Mucosa of rectum (tissue), 2 donors: Measurements from ENCODE around the gene KLLN.
A peak's percentile ranks its signal among the peaks of the same experiment; 100 is the strongest.

Experiments
- H3K27ac ChIP-seq, 2 donors: one replicate each; pipeline ENCODE4 v1.7.0; 2013; ENCODE audit warnings: inconsistent platforms in 2 of 2, low read depth in 2 of 2, low read length in 2 of 2
- H3K27me3 ChIP-seq, 2 donors: one replicate each; pipeline ENCODE4 v1.7.0; 2013; ENCODE audit warnings: low read length in 2 of 2; ENCODE audit not compliant: control insufficient read depth in 2 of 2, insufficient read depth in 2 of 2
- H3K36me3 ChIP-seq, 2 donors: one replicate each; pipeline ENCODE4 v1.7.0; 2013; ENCODE audit warnings: low read length in 2 of 2; ENCODE audit not compliant: control insufficient read depth in 2 of 2, insufficient read depth in 2 of 2
- H3K4me1 ChIP-seq, 2 donors: one replicate each; pipeline ENCODE4 v1.7.0; 2013; ENCODE audit warnings: low read length in 2 of 2, mild to moderate bottlenecking in 1 of 2; ENCODE audit not compliant: control insufficient read depth in 2 of 2, insufficient read depth in 2 of 2
- H3K4me3 ChIP-seq, 2 donors: one replicate each; pipeline ENCODE4 v1.7.0; 2013; ENCODE audit warnings: low read length in 2 of 2
- H3K9ac ChIP-seq, 2 donors: one replicate each; pipeline ENCODE4 v1.7.0; 2013; ENCODE audit warnings: low read length in 2 of 2, low read depth in 1 of 2, mild to moderate bottlenecking in 1 of 2
- H3K9me3 ChIP-seq, 2 donors: one replicate each; pipeline ENCODE4 v1.7.0; 2013; ENCODE audit warnings: low read length in 2 of 2; ENCODE audit not compliant: control insufficient read depth in 2 of 2
- donor health status: healthy.
- donor health status: Normal muscosa, but diverticular disease.

The KLLN gene

DNA sequence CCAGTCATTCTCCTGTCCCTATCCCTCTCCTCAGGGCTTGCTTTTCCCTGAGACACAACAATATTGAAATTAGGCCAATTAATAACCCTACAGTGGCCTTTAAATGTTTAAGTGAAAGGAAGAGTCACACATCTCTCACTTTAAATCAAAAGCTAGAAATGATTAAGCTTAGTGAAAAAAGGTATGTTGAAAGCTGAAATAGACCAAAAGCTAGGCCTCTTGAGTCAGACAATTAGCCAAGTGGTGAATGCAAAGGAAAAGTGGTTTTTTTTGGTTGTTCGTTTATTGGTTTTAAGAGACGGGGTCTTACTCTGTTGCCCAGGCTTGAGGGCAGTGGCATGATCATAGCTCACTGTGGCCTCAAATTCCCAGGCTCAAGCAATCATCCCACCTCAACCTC lies 35.7 kb downstream of the KLLN start:
- no peak overlapping the region for H3K9ac ChIP-seq
- no peaks in the 10 kb centered on the region for H3K4me1 ChIP-seq
- H3K36me3 ChIP-seq = no peaks in the 10 kb centered on the region
- no peaks in the 10 kb centered on the region for H3K27me3 ChIP-seq
- no peaks in the 10 kb centered on the region for H3K9me3 ChIP-seq
- no peak overlapping the region for H3K4me3 ChIP-seq
- H3K27ac ChIP-seq = no peak overlapping the region

DNA sequence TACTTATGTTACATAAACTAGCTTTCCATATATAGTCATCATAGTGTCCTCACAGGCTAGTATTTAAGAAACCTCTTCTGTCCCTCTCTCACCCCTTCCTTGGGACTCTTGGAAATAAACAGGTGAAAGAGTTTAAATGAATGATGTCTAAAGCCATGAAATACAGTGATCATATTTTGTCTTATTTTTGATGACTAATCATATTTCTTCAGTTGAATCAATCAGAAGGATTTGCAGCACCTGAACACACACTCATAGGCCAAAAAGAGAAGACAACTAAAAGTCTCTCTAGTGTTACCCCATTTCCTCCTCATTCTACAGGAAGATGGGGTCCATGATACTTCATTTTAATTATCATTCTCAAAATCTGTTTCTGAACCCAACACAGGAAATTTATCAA lies 36.7 kb downstream of the KLLN start:
- H3K4me1 ChIP-seq = no peaks in the 10 kb centered on the region
- H3K36me3 ChIP-seq = no peaks in the 10 kb centered on the region
- H3K9ac ChIP-seq = no peak overlapping the region
- H3K9me3 ChIP-seq = no peaks in the 10 kb centered on the region
- H3K4me3 ChIP-seq = no peak overlapping the region
- no peaks in the 10 kb centered on the region for H3K27me3 ChIP-seq
- H3K27ac ChIP-seq = no peak overlapping the region

DNA sequence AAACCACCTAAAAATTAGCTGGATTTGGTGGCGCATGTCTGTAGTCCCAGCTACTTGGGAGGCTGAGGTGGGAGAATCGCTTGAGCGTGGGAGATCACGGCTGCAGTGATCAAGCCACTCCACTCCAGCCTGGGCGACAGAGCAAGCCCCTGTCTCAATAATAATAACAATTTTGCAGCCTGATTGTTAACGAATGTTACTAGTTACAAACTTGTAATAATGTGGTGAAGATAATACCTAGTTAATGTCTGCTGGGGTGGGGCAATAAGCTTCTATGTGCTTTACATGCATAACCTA lies 44.1 kb downstream of the KLLN start:
- H3K27ac ChIP-seq = no peak overlapping the region
- no peak overlapping the region for H3K9ac ChIP-seq
- peaks cover 11 to 14% of the 10 kb centered on the region in 2 donors for H3K4me1 ChIP-seq
- no peaks in the 10 kb centered on the region for H3K27me3 ChIP-seq
- H3K9me3 ChIP-seq = no peaks in the 10 kb centered on the region
- H3K4me3 ChIP-seq = no peak overlapping the region
- H3K36me3 ChIP-seq = no peaks in the 10 kb centered on the region

GRCh38 chr10:87818505-87819288 lies 44.6 kb downstream of the KLLN start:
- no peaks in the 10 kb centered on the region for H3K36me3 ChIP-seq
- H3K27ac ChIP-seq = peak overlapping the region; percentile 91 to 93
- peak overlapping the region; percentile 93 to 97 for H3K4me3 ChIP-seq
- peak overlapping the region; percentile 89 to 91 for H3K9ac ChIP-seq
- peaks cover 11 to 14% of the 10 kb centered on the region in 2 donors for H3K4me1 ChIP-seq
- no peaks in the 10 kb centered on the region for H3K27me3 ChIP-seq
- no peaks in the 10 kb centered on the region for H3K9me3 ChIP-seq

- H3K9ac ChIP-seq = peak within 1 kb of the TSS; percentile 89 to 91
Observed at GRCh38 chr10:87817609-87818504, 45.5 kb downstream of the KLLN start, which contains the start of gene ATAD1. Gene ATAD1, minus strand, starts transcription at chr10:87818226. Its CDS starts 3,627 bp downstream, at chr10:87814599.

DNA sequence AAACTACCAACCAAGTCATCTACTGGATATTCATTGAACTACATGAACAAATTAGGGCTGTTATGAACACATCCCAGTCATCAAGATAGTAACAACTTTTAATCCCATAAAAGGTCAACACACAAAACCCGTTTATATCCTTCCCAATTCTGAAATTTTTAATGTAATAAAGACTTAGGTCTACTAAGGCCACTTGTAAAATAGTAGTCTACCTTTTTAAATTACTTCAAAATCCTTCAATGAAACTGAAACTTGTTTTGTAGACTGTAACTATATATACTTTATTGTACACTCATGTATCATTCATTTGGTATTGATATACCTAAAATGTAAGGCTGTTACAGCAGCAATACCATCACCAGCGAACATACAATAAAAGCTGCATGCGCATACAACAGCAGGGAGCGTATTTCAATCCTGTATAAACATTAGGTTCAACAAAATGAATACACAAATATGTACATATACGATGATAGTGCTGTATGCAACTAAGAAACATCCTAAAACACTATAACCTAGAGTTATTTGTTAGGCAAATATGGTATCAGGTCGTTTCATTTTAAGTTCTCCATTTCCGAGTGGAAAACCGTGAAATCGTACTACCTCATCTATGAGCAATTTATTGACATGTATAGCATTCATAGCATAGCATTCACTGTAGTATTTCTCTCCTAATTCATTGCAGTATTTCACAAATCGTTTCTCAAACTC lies 46.3 kb downstream of the KLLN start:
- peak overlapping the region; percentile 89 to 91 for H3K9ac ChIP-seq
- H3K27me3 ChIP-seq = no peaks in the 10 kb centered on the region
- H3K9me3 ChIP-seq = no peaks in the 10 kb centered on the region
- H3K36me3 ChIP-seq = no peaks in the 10 kb centered on the region
- peak overlapping the region; percentile 91 to 93 for H3K27ac ChIP-seq
- H3K4me3 ChIP-seq = peak overlapping the region; percentile 93 to 97
- peaks cover 11 to 14% of the 10 kb centered on the region in 2 donors for H3K4me1 ChIP-seq

More at GRCh38 chr10:87817609-87818504, 45.5 kb downstream of the KLLN start, which contains the start of gene ATAD1:
- H3K27ac ChIP-seq = peak within 1 kb of the TSS; percentile 91 to 93
- H3K36me3 ChIP-seq = no peaks in the 10 kb centered on the region
- H3K4me1 ChIP-seq = peaks cover 11 to 14% of the 10 kb centered on the region in 2 donors
- no peaks in the 10 kb centered on the region for H3K9me3 ChIP-seq
- H3K4me3 ChIP-seq = peak within 1 kb of the TSS; percentile 93 to 97
- no peaks in the 10 kb centered on the region for H3K27me3 ChIP-seq

GRCh38 chr10:87816163-87816897 lies 47.0 kb downstream of the KLLN start:
- Histone ChIP-seq H3K36me3 (peaks cover 0 to 3% of the 10 kb centered on the region in 2 donors), H3K27me3 (no peaks in the 10 kb centered on the region), H3K9me3 (no peaks in the 10 kb centered on the region), H3K4me1 (peaks cover 11 to 14% of the 10 kb centered on the region in 2 donors), H3K9ac (peak overlapping the region; percentile 89 to 91), H3K27ac (no peak overlapping the region), H3K4me3 (peak overlapping the region; percentile 93 to 97)
